Stimulated activated CD4-positive, alpha-beta T cell treated with anti-CD3 and anti-CD28 coated beads, Interleukin-12 subunit alpha, Interleukin-12 subunit beta, amount 100 ng/mL, for 24 hours (primary cell): ENCODE data around the gene HJV.

Source experiments
- DNase-seq, 2 experiments: peaks; one replicate each; pipeline ENCODE4 v3.0.0-alpha.2; 2020; ENCODE audit warnings: low read depth in 2 of 2

HJV gene

GRCh38 chr1:145992958-145993617 lies 28.4 kb downstream of the HJV start:
- DNase-seq, result no peak

GRCh38 chr1:145992502-145992936 lies 29.0 kb downstream of the HJV start:
- DNase-seq, result no peak

- no peak for DNase-seq
Observed at GRCh38 chr1:145991735-145992412, 29.7 kb downstream of the HJV start.

GRCh38 chr1:145990249-145990855 lies 31.2 kb downstream of the HJV start:
- DNase-seq, result no peak

GRCh38 chr1:145988773-145989172 lies 32.8 kb downstream of the HJV start:
- no peak for DNase-seq

- no peak for DNase-seq
Observed at GRCh38 chr1:145987926-145988325, 33.6 kb downstream of the HJV start.

GRCh38 chr1:145986551-145986950 lies 35.0 kb downstream of the HJV start:
- DNase-seq, result no peak

- DNase-seq, result no peak
Observed at GRCh38 chr1:145985502-145986439, 35.8 kb downstream of the HJV start.

GRCh38 chr1:145985129-145985501 lies 36.4 kb downstream of the HJV start:
- DNase-seq, result no peak

GRCh38 chr1:145983960-145984830 lies 37.3 kb downstream of the HJV start:
- DNase-seq, result no peak

GRCh38 chr1:145983206-145983675 lies 38.3 kb downstream of the HJV start:
- DNase-seq, result no peak

- no peak for DNase-seq
Observed at GRCh38 chr1:145982010-145982723, 39.4 kb downstream of the HJV start.

GRCh38 chr1:145980457-145980994 lies 41.0 kb downstream of the HJV start:
- no peak for DNase-seq

- DNase-seq, result no peak
Observed at GRCh38 chr1:145979746-145980456, 41.6 kb downstream of the HJV start.

- peak; percentile 65 to 73 for DNase-seq
Observed at GRCh38 chr1:145978854-145979745, 42.4 kb downstream of the HJV start.

- no peak for DNase-seq
Observed at GRCh38 chr1:145978471-145978853, 43.1 kb downstream of the HJV start.

- peak in 1 of 2 experiments; percentile 59 for DNase-seq
Observed at GRCh38 chr1:145977486-145978470, 43.8 kb downstream of the HJV start.
